HepG2 (cell line): ENCODE measurements around the gene ABCA13. TPM values are rescaled to one million over a fixed set of nuclear protein-coding genes. Genes with fewer than 3 reads are reported as not detected.
A peak's percentile ranks its signal among the peaks of the same experiment; 100 is the strongest.

Experiments used
- ESRRA ChIP-seq: sonication (generic); formaldehyde crosslinking; IDR thresholded peaks from 2 replicates; pipeline ENCODE4 v1.5.1; 2020; ENCODE audit warnings: mild to moderate bottlenecking, low read depth, missing genetic modification reagents
- GABPA ChIP-seq, 2 experiments: IDR thresholded peaks; 2 replicates each; pipeline ENCODE4 v1.6.1; 2011 to 2016; ENCODE audit warnings: low read depth in 2 of 2, low read length in 1 of 2, missing biosample characterization in 1 of 2, missing genetic modification characterization in 1 of 2
- IRF2 ChIP-seq: IDR thresholded peaks from 2 replicates; pipeline ENCODE4 v1.6.1; 2018; ENCODE audit warnings: missing genetic modification reagents, missing compliant biosample characterization
- POGZ ChIP-seq: sonication (generic); formaldehyde crosslinking; IDR thresholded peaks from 2 replicates; pipeline ENCODE4 v1.4.0; 2020; ENCODE audit warnings: mild to moderate bottlenecking, missing genetic modification reagents
- U2AF1 ChIP-seq: fragments of 200-400 bp; formaldehyde crosslinking; optimal IDR thresholded peaks from 2 replicates; pipeline ENCODE3; 2017; ENCODE audit warnings: mild to moderate bottlenecking, low read depth, low read length
- XBP1 ChIP-seq: sonication (generic); formaldehyde crosslinking; IDR thresholded peaks from 2 replicates; pipeline ENCODE4 v1.5.0; 2020; ENCODE audit warnings: missing genetic modification reagents
- ZNF12 ChIP-seq: sonication (generic); formaldehyde crosslinking; IDR thresholded peaks from 2 replicates; pipeline ENCODE4 v1.5.0; 2020; ENCODE audit warnings: missing genetic modification reagents
- ZNF446 ChIP-seq: sonication (generic); formaldehyde crosslinking; IDR thresholded peaks from 2 replicates; pipeline ENCODE4 v1.5.0; 2020; ENCODE audit warnings: mild to moderate bottlenecking, missing genetic modification reagents
- ZNF558 ChIP-seq: sonication (generic); formaldehyde crosslinking; IDR thresholded peaks from 2 replicates; pipeline ENCODE4 v1.9.0; 2022; ENCODE audit warnings: mild to moderate bottlenecking, missing genetic modification reagents, borderline replicate concordance
- ZNF574 ChIP-seq: sonication (generic); formaldehyde crosslinking; IDR thresholded peaks from 2 replicates; pipeline ENCODE4 v1.4.0; 2020; ENCODE audit warnings: missing genetic modification reagents
- ZNF580 ChIP-seq: IDR thresholded peaks from 2 replicates; pipeline ENCODE4 v1.6.1; 2016; ENCODE audit warnings: low read depth, borderline replicate concordance
- ZNF761 ChIP-seq: sonication (generic); formaldehyde crosslinking; conservative IDR thresholded peaks from 2 replicates; pipeline ENCODE4 v1.4.0; 2020; ENCODE audit warnings: mild to moderate bottlenecking, missing genetic modification reagents
- ZNF841 ChIP-seq: sonication (generic); formaldehyde crosslinking; IDR thresholded peaks from 2 replicates; pipeline ENCODE4 v1.8.1; 2023; ENCODE audit warnings: missing genetic modification reagents, borderline replicate concordance
- polyA plus RNA-seq, 8 experiments: library from polyadenylated mRNA; depleted of rRNA in 3 of 8; stranded (reverse) in 7 of 8; unstranded in 1 of 8; fragments of >200 nt; fragmentation: Illumina TruSeq in 4 of 8; extraction: Trizol in 4 of 8; gene quantifications; 2 replicates each; pipeline versions ENCODE4 v1.2.1 to v1.2.3, GENCODE V29; 2011 to 2016; ENCODE audit warnings: low read depth in 4 of 8, missing spikeins in 1 of 8, mixed read lengths in 1 of 8; ENCODE audit not compliant: insufficient read depth in 1 of 8
- total RNA-seq, 5 experiments: library from RNA; depleted of rRNA; stranded (reverse); fragments of >200 nt; fragmentation: Illumina TruSeq; extraction: Trizol; gene quantifications; 2 replicates each; pipeline ENCODE4 v1.2.3, GENCODE V29; 2016; ENCODE audit warnings: low read depth in 1 of 5
- TF ChIP-seq, protein P1 (sequence below): IDR thresholded peaks from 2 replicates; pipeline ENCODE4 v1.6.1; 2012; ENCODE audit warnings: low read depth, low read length, improper control_type of control experiment
- TF ChIP-seq, protein P2 (sequence below): sonication (generic); formaldehyde crosslinking; IDR thresholded peaks from 2 replicates; pipeline ENCODE4 v1.4.0; 2020; ENCODE audit warnings: missing genetic modification reagents, borderline replicate concordance

The ABCA13 gene
- total and polyA plus RNA-seq, 2 of the 13 experiments (the other 11 are each of a cell fraction or from before 2014, with no cell fraction given) = 0.03 TPM; not detected in 1

DNA sequence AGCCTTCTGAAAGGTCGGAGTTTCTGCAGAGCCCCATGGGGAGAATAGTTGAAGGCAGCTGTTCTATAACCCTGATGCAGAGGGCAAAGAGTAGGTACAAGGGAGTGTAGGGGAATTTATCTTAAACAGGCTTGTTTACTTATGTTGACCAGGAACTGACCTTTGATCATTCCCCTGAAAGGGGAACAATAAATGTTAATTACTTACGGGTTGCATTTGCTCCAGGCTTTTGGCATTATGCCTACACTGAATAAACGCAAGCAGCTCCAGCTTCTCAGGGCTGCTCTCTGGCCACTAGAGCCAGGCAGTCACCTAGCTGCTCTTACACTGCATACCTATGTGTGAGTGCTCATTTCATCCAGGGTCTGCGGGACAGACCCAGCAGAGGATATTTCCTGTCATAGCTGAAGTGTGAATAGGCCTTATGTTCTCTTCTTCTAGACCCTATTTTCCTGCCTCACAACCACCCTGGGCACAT lies 26.9 kb upstream of the ABCA13 start (continued):
- TF ChIP-seq, protein P1, sequence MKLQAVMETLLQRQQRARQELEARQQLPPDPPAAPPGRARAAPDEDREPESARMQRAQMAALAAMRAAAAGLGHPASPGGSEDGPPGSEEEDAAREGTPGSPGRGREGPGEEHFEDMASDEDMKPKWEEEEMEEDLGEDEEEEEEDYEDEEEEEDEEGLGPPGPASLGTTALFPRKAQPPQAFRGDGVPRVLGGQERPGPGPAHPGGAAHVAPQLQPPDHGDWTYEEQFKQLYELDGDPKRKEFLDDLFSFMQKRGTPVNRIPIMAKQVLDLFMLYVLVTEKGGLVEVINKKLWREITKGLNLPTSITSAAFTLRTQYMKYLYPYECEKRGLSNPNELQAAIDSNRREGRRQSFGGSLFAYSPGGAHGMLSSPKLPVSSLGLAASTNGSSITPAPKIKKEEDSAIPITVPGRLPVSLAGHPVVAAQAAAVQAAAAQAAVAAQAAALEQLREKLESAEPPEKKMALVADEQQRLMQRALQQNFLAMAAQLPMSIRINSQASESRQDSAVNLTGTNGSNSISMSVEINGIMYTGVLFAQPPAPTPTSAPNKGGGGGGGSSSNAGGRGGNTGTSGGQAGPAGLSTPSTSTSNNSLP = peak; percentile 97
- TF ChIP-seq ZNF558 = no peak
- TF ChIP-seq IRF2 (CRISPR knock-in tag) = peak; percentile 48; the same call in 1 of the 2 replicates
- peak; percentile 64; the same call in 1 of the 2 replicates for TF ChIP-seq ZNF574 (CRISPR knock-in tag)
- no peak for TF ChIP-seq U2AF1
- peak; percentile 65; the same call in 1 of the 2 replicates for TF ChIP-seq ZNF841
- no peak for TF ChIP-seq ZNF446
- no peak for TF ChIP-seq GABPA (IDR thresholded peaks at IDR 0.05; ENCODE audit: low read depth, low read length)
- TF ChIP-seq GABPA (CRISPR knock-in tag; IDR thresholded peaks at IDR 0.05; ENCODE audit: low read depth) = no peak; the same call in 1 of the 2 replicates
- peak; percentile 22; the same call in 1 of the 2 replicates for TF ChIP-seq ZNF12
- peak; percentile 70 for TF ChIP-seq ESRRA (CRISPR knock-in tag)
- no peak; the same call in none of the 2 replicates for TF ChIP-seq POGZ (CRISPR knock-in tag)
- TF ChIP-seq ZNF761 = 0 out of 2 replicates have a peak, but pooled peaks have one; percentile 22
- no peak for TF ChIP-seq XBP1 (CRISPR knock-in tag)
- TF ChIP-seq, protein P2, sequence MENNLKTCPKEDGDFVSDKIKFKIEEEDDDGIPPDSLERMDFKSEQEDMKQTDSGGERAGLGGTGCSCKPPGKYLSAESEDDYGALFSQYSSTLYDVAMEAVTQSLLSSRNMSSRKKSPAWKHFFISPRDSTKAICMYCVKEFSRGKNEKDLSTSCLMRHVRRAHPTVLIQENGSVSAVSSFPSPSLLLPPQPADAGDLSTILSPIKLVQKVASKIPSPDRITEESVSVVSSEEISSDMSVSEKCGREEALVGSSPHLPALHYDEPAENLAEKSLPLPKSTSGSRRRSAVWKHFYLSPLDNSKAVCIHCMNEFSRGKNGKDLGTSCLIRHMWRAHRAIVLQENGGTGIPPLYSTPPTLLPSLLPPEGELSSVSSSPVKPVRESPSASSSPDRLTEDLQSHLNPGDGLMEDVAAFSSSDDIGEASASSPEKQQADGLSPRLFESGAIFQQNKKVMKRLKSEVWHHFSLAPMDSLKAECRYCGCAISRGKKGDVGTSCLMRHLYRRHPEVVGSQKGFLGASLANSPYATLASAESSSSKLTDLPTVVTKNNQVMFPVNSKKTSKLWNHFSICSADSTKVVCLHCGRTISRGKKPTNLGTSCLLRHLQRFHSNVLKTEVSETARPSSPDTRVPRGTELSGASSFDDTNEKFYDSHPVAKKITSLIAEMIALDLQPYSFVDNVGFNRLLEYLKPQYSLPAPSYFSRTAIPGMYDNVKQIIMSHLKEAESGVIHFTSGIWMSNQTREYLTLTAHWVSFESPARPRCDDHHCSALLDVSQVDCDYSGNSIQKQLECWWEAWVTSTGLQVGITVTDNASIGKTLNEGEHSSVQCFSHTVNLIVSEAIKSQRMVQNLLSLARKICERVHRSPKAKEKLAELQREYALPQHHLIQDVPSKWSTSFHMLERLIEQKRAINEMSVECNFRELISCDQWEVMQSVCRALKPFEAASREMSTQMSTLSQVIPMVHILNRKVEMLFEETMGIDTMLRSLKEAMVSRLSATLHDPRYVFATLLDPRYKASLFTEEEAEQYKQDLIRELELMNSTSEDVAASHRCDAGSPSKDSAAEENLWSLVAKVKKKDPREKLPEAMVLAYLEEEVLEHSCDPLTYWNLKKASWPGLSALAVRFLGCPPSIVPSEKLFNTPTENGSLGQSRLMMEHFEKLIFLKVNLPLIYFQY (CRISPR knock-in tag) = peak; percentile 30; the same call in 1 of the 2 replicates
- no peak; the same call in none of the 2 replicates for TF ChIP-seq ZNF580 (CRISPR knock-in tag)
